HTR-8/SVneo (cell line): ENCODE measurements around the gene CHDH.

Experiments
- DNase-seq: peaks from one replicate; pipeline ENCODE4 v3.0.0; 2011; ENCODE audit warnings: low spot score, mixed read lengths; ENCODE audit not compliant: insufficient read length
- FAIRE-seq: peaks from 2 replicates; lab custom pipeline; 2011; peaks lifted over from hg19 to GRCh38; lab: Jason Lieb, UNC

CHDH gene, protein sequence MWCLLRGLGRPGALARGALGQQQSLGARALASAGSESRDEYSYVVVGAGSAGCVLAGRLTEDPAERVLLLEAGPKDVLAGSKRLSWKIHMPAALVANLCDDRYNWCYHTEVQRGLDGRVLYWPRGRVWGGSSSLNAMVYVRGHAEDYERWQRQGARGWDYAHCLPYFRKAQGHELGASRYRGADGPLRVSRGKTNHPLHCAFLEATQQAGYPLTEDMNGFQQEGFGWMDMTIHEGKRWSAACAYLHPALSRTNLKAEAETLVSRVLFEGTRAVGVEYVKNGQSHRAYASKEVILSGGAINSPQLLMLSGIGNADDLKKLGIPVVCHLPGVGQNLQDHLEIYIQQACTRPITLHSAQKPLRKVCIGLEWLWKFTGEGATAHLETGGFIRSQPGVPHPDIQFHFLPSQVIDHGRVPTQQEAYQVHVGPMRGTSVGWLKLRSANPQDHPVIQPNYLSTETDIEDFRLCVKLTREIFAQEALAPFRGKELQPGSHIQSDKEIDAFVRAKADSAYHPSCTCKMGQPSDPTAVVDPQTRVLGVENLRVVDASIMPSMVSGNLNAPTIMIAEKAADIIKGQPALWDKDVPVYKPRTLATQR

DNA sequence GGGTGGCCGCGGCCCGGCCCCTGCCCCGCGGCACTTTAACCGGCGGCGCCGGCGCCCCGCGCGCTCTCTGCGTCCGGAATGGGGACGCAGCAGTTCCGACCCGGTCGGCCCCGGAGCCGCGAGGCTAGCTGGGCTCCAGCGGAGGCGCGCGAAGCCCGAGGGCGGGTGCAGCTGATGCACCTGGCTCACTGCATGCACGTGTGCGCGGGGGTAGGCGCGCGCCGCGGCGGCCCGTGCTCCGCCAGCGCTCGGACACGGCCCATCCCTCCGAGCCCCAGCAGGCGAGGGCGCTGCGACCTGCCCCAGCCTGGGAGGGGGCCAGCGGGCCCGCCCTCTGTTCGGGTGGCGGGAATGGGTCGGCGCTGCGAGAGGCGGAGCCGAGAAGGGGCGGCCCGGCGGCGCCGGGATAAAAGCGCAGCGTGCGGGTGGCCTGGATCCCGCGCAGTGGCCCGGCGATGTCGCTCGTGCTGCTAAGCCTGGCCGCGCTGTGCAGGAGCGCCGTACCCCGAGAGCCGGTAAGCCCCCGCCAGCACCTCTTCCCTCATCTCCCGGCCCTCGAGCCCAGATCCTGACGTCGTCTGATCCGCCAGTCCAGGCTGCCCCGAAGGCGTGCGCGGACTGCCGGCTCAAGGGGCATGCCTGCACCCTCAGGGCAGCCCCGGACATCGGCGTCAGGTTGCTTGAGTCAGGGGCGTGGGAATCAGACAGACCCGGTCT lies at the start of gene CHDH, which contains the start of gene IL17RB:
Gene CHDH (minus strand): TSS at position 286 of the 717 bp plus-strand sequence. CDS start 22,411 bp downstream, outside the sequence.
Gene IL17RB (plus strand): TSS at position 435 of the 717 bp plus-strand sequence. CDS start 21 bp downstream, at position 456.
- no peak for FAIRE-seq
- DNase-seq: peak; percentile 48

DNA sequence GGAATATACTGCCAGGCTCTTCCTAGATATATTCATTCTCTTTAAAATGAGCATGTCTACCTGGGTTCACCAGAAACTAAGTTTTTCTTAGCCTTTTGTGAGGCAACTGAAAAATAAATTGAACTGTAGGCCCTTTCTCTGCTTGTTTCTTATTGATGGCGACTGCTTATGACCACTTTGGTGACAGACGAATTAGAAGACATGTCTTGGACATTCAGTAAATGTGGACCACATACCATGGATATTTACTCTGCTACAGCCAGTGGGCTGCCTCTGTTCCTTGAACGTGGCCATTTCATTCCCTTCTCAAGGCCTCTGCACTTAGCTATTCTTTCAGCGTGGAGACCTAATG lies 46.0 kb upstream of the CHDH start:
- FAIRE-seq: no peak

DNA sequence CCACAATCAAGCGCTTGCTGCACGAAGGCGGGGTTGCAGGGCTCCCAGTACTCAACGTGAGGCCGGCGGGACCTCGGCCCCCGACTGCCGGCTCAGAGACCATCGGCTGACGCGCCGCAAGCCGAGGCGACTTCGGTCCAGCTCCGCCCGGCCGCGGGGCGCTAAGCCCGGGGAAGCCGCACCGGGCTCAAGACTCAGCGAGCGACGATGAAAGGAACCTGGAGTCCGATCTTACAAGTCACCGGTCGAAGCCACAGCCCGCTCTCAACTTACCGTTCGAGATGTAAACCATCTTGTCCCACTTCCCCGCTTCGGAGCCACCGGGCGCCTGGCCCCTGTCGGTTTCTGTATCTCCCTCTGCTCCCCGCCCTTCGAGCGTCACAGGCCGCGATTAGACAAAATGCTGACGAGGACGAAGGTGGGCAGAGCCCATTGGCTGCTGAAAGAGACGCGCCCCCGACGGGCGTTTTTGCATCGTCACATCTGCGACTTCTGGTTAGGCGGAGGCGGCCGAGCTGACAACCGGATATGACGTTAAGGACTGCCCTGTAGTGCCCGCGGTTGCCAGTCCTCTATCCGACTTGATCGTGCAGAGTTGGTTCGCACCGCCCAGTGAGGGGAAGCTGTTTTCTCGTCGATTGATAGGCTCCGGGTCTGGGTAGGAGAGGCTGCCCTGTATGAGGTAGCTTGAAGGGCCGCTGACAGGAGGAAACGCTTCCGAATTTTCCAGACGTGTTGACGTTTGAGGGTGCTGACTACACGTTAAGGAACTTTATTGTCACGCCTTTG lies 45.5 kb upstream of the CHDH start, which contains the start of gene SELENOK:
Gene SELENOK (minus strand): TSS at position 363 of the 789 bp plus-strand sequence.
- DNase-seq (peak; percentile 93), FAIRE-seq (peak; percentile 96)

More for the DNA sequence above, 46.0 kb upstream of the CHDH start:
- no peak for DNase-seq

DNA sequence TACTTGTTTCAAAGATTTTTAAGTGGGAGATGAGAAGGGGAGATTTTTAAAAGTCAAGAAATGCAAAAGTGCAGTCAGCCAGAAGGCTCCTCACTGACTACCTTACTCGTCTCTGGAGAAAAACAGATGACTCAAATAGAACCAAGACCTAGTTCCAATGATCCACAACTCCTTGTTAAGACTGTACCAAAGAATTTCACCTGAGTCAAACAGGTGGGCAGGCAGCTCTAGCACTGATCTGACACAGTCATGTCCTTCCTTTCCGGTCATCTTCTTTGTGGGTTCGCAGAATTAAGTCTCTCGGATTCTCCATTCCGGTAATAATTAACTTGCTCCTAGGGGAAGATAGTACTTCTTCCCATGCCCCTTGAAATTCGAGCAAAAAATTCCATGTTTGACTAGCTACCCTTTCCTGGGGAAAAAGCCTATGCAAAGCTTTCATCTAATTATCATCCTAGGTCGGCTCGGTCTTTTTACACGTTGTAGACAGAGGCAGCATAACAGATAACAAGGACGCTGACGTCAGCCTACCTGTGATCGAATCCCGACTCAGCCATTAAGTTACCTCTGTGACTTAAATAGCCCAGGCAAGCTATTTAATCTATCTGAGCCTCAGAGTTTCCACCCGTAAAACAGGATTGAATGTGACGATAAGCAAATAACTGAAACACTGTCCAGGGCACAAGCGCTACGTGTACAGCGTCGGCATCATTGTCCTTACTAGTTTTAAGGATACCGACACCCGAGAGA lies 44.7 kb upstream of the CHDH start:
- FAIRE-seq: no peak
- DNase-seq: peak; percentile 7

DNA sequence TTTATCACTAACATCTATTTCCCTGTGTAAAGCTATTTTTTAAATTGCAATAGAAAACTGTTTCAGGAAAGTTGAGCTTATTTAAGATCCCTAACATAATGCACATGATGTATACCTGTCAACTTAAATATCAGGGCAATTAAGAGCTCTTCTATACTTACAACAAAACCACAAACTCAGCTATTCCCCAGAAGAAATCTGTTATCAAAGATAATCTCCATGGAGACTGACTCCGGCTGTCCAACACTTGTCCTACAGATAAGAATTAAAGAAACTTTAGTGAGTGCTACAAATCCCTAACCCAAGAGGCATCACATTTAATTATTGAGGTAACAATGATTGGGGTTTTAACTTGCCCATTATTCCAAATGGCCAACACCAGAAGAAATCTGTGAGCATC lies 42.0 kb upstream of the CHDH start:
- FAIRE-seq: no peak
- DNase-seq: no peak

DNA sequence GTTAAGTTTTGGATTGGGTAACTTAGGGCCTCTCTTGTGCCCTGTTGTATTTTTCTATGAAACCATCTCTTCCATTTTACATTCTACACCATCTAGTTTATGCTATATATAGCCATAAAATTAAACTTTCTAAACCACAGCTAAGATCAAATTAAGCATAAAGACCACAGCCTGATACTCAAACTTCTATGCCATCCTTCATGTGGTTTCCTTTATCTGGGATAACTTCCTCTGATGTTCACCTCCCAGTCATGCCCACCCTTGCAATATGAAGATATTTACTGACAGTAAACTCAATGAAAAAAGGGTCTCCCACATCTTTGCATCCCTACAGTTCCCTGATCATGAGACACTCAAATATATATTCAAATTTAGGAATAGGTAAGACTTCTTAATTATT lies 41.2 kb upstream of the CHDH start:
- FAIRE-seq: no peak

DNA sequence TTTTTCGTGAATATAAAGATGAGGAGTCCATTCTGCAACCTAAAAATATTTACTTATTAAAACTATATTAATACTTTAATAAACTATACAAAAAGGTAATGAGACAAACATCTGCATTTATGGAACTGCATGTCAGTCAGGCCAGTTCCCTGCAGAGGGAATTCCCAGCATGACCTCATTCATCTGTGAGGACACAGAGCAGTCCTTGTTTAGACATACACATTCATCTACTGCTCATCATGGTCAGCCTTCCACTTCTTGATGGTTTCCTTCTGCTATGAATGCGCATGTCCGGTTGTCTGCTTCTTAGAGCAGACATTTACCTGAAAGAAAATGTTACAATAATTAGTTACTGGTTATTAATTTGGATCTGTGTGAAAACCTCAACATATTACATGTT lies 39.0 kb upstream of the CHDH start:
- DNase-seq: no peak
- FAIRE-seq: no peak

More for the DNA sequence above, 41.2 kb upstream of the CHDH start:
- DNase-seq: no peak

DNA sequence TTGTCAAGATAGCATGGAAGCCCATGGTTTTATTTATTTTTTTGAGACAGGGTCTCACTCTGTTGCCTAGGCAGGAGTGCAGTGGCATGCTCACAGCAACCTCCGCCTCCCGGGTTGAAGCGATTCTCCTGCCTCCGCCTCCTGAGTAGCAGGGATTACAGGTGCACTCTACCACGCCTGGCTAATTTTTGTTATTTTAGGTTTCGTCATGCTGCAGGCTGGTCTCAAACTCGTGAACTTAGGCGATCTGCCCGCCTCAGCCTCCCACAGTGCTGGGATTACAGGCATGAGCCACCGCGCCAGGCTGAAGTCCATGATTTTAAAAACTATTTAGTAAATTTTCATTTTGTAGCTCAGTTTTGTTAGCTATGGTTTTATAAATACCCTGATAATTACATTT lies 38.4 kb upstream of the CHDH start:
- FAIRE-seq: no peak
- DNase-seq: no peak

DNA sequence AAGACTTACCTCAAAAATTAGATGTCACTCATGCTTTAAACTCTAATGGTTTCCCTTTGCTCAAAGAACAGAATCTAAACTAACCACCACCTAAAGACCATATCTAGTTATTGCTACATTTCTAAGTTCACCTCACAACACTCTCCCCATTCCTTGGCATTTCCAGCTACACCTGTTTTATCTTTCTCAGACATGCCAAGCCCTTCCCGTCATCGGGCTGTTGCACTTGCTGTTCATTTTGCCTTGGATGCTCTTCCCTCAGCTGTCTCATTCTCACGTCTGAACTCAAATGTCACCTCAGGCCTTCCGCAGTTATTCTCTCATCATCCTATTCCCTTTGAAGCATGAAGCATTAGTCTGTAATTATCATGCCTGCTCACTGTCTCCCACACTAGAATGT lies 36.8 kb upstream of the CHDH start:
- no peak for DNase-seq
- FAIRE-seq: no peak

DNA sequence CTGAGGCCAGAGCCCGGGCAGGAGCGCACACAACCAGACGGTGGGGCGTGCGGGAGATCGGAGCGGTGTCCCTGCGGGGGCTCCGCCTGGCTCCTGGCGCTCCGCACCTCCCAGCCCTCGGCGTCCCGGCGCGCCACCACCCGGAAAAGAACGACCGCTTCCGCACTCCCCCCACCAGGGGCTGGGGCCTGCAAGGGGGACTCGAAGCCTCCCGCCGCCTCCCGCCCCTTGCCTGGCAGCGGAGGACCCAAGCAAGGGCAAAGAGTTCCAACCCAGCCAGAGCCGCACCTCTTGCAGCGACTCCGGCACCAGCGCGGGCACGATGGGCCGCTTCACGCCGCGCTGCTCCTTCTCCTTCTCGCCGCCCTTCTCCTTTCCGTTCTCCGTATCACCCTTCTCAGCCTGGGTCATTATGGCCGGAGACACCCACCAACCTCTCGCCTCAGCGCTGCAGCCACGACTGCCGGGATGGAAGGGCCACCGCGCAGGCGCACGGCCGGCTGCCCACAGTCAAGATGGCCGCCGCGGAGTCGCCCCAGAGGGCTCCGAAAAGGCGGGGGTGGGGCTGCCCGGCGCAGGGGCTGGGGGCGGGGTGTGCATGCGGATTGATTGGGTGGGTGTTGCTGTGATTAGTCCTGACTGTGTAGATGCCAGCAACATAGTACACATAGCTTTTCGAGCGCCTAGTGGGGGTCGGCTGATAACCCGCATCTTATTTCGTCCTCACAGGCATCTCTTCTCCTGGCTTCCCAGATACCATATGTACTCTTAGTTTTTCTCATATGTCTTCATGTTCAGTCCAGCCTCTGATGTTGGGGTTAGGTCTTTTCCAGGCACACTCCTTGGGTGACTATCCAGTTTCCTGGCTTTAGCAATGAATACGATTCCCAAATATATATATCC lies 35.7 kb upstream of the CHDH start, which contains the start of gene ACTR8:
Gene ACTR8 (minus strand): TSS at position 462 of the 903 bp plus-strand sequence. CDS start 51 bp downstream, at position 411.
- FAIRE-seq: peak; percentile 70

DNA sequence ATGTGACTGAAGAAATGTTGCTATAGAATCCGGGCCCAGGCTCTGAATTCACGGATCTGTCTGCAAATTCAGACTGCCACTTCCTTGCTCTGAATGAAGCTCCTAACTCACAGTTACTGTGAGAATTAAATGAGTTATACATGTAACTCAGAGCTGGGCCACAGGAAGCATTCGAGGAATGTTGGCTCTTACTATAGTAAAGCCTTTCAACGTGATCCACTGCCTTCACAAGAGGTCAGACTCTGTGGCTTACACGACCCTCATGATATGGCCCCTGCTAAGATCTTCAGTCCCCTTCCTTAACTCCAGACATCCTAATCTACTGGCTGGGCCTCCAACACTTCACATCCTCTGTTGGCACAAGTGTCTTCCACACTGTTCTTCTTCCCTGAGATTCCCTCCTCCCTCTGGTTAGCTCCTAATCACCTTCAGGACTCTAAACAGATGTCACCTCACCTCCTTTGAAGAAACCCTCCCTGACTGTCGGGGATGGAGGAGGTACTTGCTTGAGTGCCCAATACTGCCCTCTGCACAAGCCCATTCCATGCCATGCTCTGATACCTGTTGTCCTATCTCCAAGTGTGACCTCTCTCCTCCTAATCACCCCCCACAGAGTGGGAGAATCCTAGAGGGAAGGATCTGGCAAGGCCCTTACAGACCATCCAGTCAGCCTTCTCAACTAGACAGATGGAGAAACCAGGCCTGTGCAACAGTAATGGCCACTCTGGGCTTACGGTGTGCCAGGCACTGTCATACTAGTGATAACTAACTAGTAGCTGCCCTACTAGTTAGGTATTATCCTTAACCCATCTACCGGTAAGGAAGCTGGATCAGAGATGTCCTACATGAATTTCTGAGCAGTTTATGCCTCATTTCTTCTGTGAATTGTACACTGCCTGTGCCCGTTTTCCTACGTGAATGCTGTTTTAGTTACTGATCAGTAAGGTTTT lies 34.5 kb upstream of the CHDH start:
- FAIRE-seq (no peak), DNase-seq (no peak)

More for the DNA sequence above, 35.7 kb upstream of the CHDH start, which contains the start of gene ACTR8:
- peak; percentile 84 for DNase-seq

DNA sequence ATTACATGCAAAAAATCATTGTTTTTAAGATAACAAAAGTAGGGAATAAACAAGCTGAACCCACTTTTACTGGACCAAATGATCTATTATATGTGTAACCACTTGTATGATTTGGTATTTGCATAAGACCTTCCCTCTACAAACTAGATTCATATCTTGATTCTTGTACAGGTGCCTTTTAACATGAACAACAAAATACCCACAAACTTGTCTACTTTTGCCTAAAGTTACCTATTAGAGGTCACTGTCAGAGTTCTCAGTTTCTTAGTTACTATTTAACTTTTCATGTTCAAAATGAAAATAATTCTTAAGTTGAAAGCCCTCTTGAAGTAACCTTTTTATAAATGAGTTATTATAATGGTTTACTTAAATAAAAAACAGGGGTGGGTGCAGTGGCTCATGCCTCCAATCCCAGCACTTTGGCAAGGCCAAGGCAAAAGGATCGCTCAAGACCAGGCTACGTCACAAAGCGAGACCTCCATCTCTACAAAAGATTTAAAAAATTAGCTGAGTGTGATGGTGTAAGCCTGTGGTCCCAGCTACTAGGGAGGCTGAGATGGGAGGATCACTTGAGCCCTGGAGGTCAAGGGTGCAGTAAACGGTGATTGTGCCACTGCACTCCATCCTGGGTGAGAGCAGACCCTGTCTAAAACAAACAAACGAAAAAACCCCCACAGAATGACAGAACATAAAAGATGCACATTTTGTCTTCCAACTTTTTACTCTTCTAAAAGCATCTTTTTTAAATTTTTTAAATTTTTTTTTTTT lies 19.7 kb upstream of the CHDH start:
- DNase-seq (no peak), FAIRE-seq (no peak)

DNA sequence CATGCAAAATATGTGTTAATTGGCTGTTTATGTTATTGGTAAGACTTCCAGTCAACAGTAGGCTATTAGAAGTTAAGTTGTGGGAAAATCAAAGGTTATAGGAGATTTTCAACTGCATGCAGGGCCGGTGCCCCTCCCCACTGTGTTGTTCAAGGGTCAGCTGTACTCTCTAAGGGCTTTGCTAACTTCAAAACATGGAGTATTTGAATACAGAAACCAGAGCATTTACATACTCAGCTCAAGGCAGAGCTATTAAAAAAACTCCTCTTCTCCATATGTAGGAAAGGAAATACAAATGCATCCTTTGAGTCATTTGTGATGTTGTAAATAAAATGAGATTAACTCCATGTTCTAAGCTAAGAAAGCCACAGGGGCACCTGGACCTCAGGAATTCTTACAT lies 16.9 kb upstream of the CHDH start:
- no peak for FAIRE-seq
- no peak for DNase-seq

DNA sequence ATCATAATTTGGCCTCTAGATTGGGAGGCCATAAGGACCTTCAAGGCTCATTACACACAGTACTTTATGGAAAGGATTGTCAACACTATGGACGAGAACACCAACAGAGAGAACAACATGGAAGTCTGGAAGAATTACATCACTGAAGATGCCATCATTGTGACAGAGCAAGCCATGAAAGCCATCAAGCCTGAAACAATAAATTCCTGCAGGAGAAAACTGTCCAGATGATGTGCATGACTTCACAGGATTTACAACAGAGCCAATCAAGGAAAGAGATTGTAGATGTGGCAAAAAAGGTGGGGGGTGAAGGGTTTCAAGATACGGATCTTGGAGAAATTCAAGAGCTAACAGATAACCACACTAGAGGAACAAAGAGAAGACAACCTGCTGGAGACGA lies 16.0 kb upstream of the CHDH start:
- DNase-seq: no peak
- no peak for FAIRE-seq

DNA sequence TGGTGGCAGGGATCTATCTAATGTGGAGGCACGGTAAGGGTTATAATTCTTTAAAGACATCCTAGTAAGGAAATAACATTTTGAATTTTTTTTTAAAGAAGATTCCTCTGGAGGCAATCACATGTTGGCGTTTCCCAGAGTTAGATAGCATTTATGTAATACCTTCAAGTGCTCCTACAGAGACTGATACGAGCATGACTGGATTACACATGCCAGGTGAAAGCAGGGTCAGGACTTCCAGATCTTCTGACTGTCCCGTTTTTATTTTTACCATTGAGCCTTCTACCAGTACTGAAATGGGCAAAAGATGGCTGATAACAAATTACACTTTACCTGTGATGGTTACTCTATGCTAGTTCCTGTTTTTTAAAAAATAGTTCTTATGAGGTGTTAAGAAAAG lies 14.0 kb upstream of the CHDH start:
- DNase-seq (no peak), FAIRE-seq (no peak)

DNA sequence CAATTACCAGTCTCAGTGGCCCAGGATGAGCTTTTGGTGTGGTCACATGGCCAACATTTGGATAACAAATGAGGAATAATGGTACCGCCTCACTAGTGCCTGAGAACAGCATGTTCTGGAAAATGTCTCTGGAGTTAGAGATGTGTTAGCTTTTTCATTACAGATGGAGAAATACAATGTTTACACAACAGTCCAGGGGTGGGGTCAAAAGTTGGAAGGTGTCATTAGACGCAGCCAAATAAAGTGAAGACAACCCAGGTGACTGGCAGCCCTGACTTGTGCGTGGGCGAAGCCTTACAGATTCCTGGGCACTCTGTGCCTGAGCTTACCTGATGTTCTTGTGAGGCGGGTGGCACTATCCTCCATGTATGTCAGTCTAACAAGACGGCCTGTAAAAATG lies 13.0 kb upstream of the CHDH start:
- FAIRE-seq: no peak
- DNase-seq: no peak
